Measurements from ENCODE around the gene RPH3AL. TPM values are rescaled to one million over a fixed set of nuclear protein-coding genes. Genes with fewer than 3 reads are reported as not detected.
A peak's percentile ranks its signal among the peaks of the same experiment; 100 is the strongest.

RPH3AL gene
- total and polyA plus RNA-seq, 2 of the 8 experiments (the other 6 are each of a cell fraction or from before 2014, with no cell fraction given): 5.6 to 5.8 TPM

GRCh38 chr17:226108-227077 is 126.2 kb downstream of the RPH3AL start:
- H3K9me3 ChIP-seq (ENCODE audit: insufficient read depth in 2 of 2, low read depth in 1 of 2, low read length in 1 of 2): no peaks in the 10 kb centered on the region
- H2BK5ac ChIP-seq (ENCODE audit: low read depth, low read length): no peak overlapping the region
- no peaks in the 10 kb centered on the region for H3K79me2 ChIP-seq (ENCODE audit: control insufficient read depth in 1 of 2, insufficient read depth in 2 of 2, low read length in 2 of 2)
- no peaks in the 10 kb centered on the region for H3K23me2 ChIP-seq (ENCODE audit: low read depth, low read length)
- no peak overlapping the region for H2BK12ac ChIP-seq (ENCODE audit: low read depth, low read length)
- no peak overlapping the region for H3K4ac ChIP-seq (replicated peaks; ENCODE audit: insufficient read length, low read depth, low read length)
- no peak overlapping the region for H3K4me3 ChIP-seq (ENCODE audit: extremely low read depth in 1 of 4, insufficient read depth in 2 of 4, low read depth in 3 of 4, low read length in 4 of 4)
- H2AFZ ChIP-seq (ENCODE audit: low read length): no peak overlapping the region
- no peak overlapping the region for H2AK5ac ChIP-seq (ENCODE audit: low read depth, low read length)
- H4K20me1 ChIP-seq (replicated peaks in 1 of 2; ENCODE audit: control insufficient read depth in 1 of 2, insufficient read depth in 2 of 2, low read length in 2 of 2): no peaks in the 10 kb centered on the region
- no peak overlapping the region for H4K91ac ChIP-seq (replicated peaks; ENCODE audit: insufficient read length, low read length)
- FAIRE-seq: no peak
- no peak overlapping the region for H3K56ac ChIP-seq (replicated peaks; ENCODE audit: insufficient read length, low read depth, low read length)
- H3K4me1 ChIP-seq (replicated peaks in 1 of 4; ENCODE audit: control insufficient read depth in 3 of 4, insufficient read depth in 4 of 4, low read length in 3 of 4): peaks cover 0 to 13% (median 0%) of the 10 kb centered on the region in 4 experiments; a peak in 2 of 7 replicates
- CTCF ChIA-PET (ENCODE audit: partially characterized antibody): interaction anchor here (0.7 to 1.2 kb wide), 2 partner anchors 34 to 474 kb away, joined by 3 to 4 read pairs; no protein-coding TSS in a partner anchor
- H4K5ac ChIP-seq (ENCODE audit: insufficient read length, low read depth, low read length): no peak overlapping the region
- POLR2A ChIA-PET (ENCODE audit: partially characterized antibody): no interaction called here
- H3K23ac ChIP-seq (ENCODE audit: insufficient read length): no peak overlapping the region
- no peak overlapping the region for H3K18ac ChIP-seq (ENCODE audit: extremely low read depth, low read length)
- no peak overlapping the region for H3K4me2 ChIP-seq (ENCODE audit: insufficient read depth in 1 of 2, low read depth in 2 of 2, low read length in 2 of 2)
- H4K8ac ChIP-seq (ENCODE audit: extremely low read depth, insufficient read depth, low read length): peak overlapping the region; percentile 4
- no peak for DNase-seq (ENCODE audit: low read depth in 1 of 2, low spot score in 2 of 2)
- H2BK15ac ChIP-seq (ENCODE audit: low read length): 0 out of 2 replicates have a peak overlapping the region, but pooled peaks have one; percentile 29
- H2BK120ac ChIP-seq (replicated peaks; ENCODE audit: low read depth, low read length): no peak overlapping the region
- H3K79me1 ChIP-seq (ENCODE audit: low read depth, low read length): no peaks in the 10 kb centered on the region
- no peak overlapping the region for H3K14ac ChIP-seq (ENCODE audit: insufficient read length)
- no peaks in the 10 kb centered on the region for H3K36me3 ChIP-seq (ENCODE audit: control insufficient read depth in 2 of 4, insufficient read depth in 4 of 4, low read length in 3 of 4)
- no peak for TF ChIP-seq E2F6 (IDR thresholded peaks at IDR 0.05)
- no peak for TF ChIP-seq CHD2 (IDR thresholded peaks at IDR 0.05; ENCODE audit: low read length)
- no peak for TF ChIP-seq NANOG (IDR thresholded peaks at IDR 0.05; ENCODE audit: insufficient read depth, low read depth, low read length, poor library complexity, severe bottlenecking)
- TF ChIP-seq TAF1 (IDR thresholded peaks at IDR 0.05; ENCODE audit: low read depth, low read length): no peak
- no peak for TF ChIP-seq TCF12 (IDR thresholded peaks at IDR 0.05; ENCODE audit: low read depth, low read length)
- no peak for TF ChIP-seq CREB1 (IDR thresholded peaks at IDR 0.05)
- TF ChIP-seq GTF2F1 (IDR thresholded peaks at IDR 0.05; ENCODE audit: borderline replicate concordance, low read depth, low read length): no peak
- TF ChIP-seq ASH2L (IDR thresholded peaks at IDR 0.05; ENCODE audit: low read length): no peak
- no peak for TF ChIP-seq POLR2A (IDR thresholded peaks at IDR 0.05; ENCODE audit: control extremely low read depth in 1 of 2, low read depth in 2 of 2, low read length in 2 of 2)
- TF ChIP-seq TBP (IDR thresholded peaks at IDR 0.05; ENCODE audit: low read depth, low read length): no peak
- H2BK20ac ChIP-seq (ENCODE audit: low read length): no peak overlapping the region
- H3K27ac ChIP-seq (ENCODE audit: low read depth, low read length): no peak overlapping the region
- 87% methylated on average over 24 of the region's 24 CpGs; no CpG with 5 or more reads in 1 of the 2 experiments for WGBS, 2 experiments (ENCODE audit: extremely low coverage in 1 of 2, insufficient coverage in 1 of 2, insufficient read length in 1 of 2, insufficient replicate concordance in 2 of 2, low coverage in 1 of 2, low lambda C conversion rate in 2 of 2, missing lambda C conversion rate in 1 of 2)
- H3K9ac ChIP-seq (replicated peaks in 1 of 4; ENCODE audit: extremely low read depth in 1 of 4, low read depth in 3 of 4, low read length in 3 of 4): no peak overlapping the region
- no peaks in the 10 kb centered on the region for H3K27me3 ChIP-seq (replicated peaks in 1 of 4; ENCODE audit: control insufficient read depth in 3 of 4, extremely low read depth in 1 of 4, insufficient read depth in 3 of 4, low read length in 3 of 4)

All from H1 (cell line).